NCI-H2171 (cell line): ENCODE data around the gene NEDD8.

Experiments used
- DNase-seq: peaks from one replicate; lab custom pipeline; 2025; lab: John Stamatoyannopoulos, UW

The NEDD8 gene

GRCh38 chr14:24263848-24264247 lies 31.7 kb upstream of the NEDD8 start:
- no peak for DNase-seq

- DNase-seq: no peak
Observed at GRCh38 chr14:24262821-24263733, 30.9 kb upstream of the NEDD8 start, which contains the start of gene TGM1. TGM1 (minus strand) TSS chr14:24263177; CDS start chr14:24262352, 825 bp downstream.

- DNase-seq: no peak
Observed at GRCh38 chr14:24261969-24262327, 29.8 kb upstream of the NEDD8 start.

GRCh38 chr14:24261256-24261968 lies 29.2 kb upstream of the NEDD8 start:
- DNase-seq: no peak

GRCh38 chr14:24260780-24261157 lies 28.6 kb upstream of the NEDD8 start:
- no peak for DNase-seq

GRCh38 chr14:24260026-24260779 lies 28.0 kb upstream of the NEDD8 start:
- DNase-seq: no peak

- DNase-seq: no peak
Observed at GRCh38 chr14:24259282-24260025, 27.3 kb upstream of the NEDD8 start.

- no peak for DNase-seq
Observed at GRCh38 chr14:24258548-24259265, 26.5 kb upstream of the NEDD8 start.

GRCh38 chr14:24258119-24258518 lies 26.0 kb upstream of the NEDD8 start:
- no peak for DNase-seq

- no peak for DNase-seq
Observed at GRCh38 chr14:24256960-24257359, 24.8 kb upstream of the NEDD8 start.

- DNase-seq: no peak
Observed at GRCh38 chr14:24255931-24256711, 24.0 kb upstream of the NEDD8 start.

- DNase-seq: no peak
Observed at GRCh38 chr14:24255438-24255837, 23.3 kb upstream of the NEDD8 start.

- DNase-seq: no peak
Observed at GRCh38 chr14:24254630-24255392, 22.6 kb upstream of the NEDD8 start.

- no peak for DNase-seq
Observed at GRCh38 chr14:24253936-24254335, 21.8 kb upstream of the NEDD8 start.

GRCh38 chr14:24252289-24253124 lies 20.3 kb upstream of the NEDD8 start:
- no peak for DNase-seq

GRCh38 chr14:24251880-24252288 lies 19.7 kb upstream of the NEDD8 start:
- DNase-seq: no peak

GRCh38 chr14:24250354-24250753 lies 18.2 kb upstream of the NEDD8 start:
- no peak for DNase-seq

GRCh38 chr14:24249230-24250021 lies 17.3 kb upstream of the NEDD8 start:
- no peak for DNase-seq
